Peyer's patch (tissue), 4 donors: ENCODE measurements around the gene ENPP1. TPM values are rescaled to one million over a fixed set of nuclear protein-coding genes. Genes with fewer than 3 reads are reported as not detected.
A peak's percentile ranks its signal among the peaks of the same experiment; 100 is the strongest.

Source experiments
- DNase-seq, 3 donors: peaks; one replicate each; pipeline ENCODE4 v3.0.0-alpha.2; 2017 to 2019
- H3K27ac ChIP-seq, 4 donors: fragments of 200-600 bp; sonication (generic); one replicate each; pipeline ENCODE4 v1.5.1; 2016 to 2019
- H3K27me3 ChIP-seq, 2 donors: fragments of 200-600 bp; sonication (generic); one replicate each; pipeline ENCODE4 v1.5.1; 2019
- H3K36me3 ChIP-seq, 3 donors: fragments of 200-600 bp; sonication (generic); one replicate each; pipeline ENCODE4 v1.5.1; 2016 to 2019
- H3K4me1 ChIP-seq, 4 donors: fragments of 200-600 bp; sonication (generic); one replicate each; pipeline ENCODE4 v1.5.1; 2016 to 2019
- H3K4me3 ChIP-seq, 4 donors: fragments of 200-600 bp; sonication (generic); 1 replicate in 3 of 4; 2 replicates in 1 of 4; pipeline ENCODE4 v1.5.1; 2016 to 2019; ENCODE audit warnings: mild to moderate bottlenecking in 1 of 4
- H3K9me3 ChIP-seq, 4 donors: fragments of 200-600 bp; sonication (generic); one replicate each; pipeline ENCODE4 v1.5.1; 2016 to 2019; ENCODE audit warnings: mild to moderate bottlenecking in 1 of 4
- POLR2A ChIP-seq, 2 donors: fragments of 450-650 bp; IDR thresholded peaks; one replicate each; pipeline ENCODE4 v1.5.1; 2017; ENCODE audit warnings: antibody characterized with exemption in 2 of 2, mild to moderate bottlenecking in 2 of 2, moderate library complexity in 2 of 2
- total RNA-seq, 4 donors: library from RNA; depleted of rRNA; stranded (reverse); fragments of >200 nt; gene quantifications; one replicate each; pipeline ENCODE4 v1.1.0, GENCODE V29; 2016
- TF ChIP-seq, protein P1 (sequence below), 6 experiments: fragments of 450-650 bp in 4 of 6; fragments of 200-600 bp in 2 of 6; sonication (generic) in 1 of 6; IDR thresholded peaks; one replicate each; pipeline ENCODE4 v1.5.1; 2017 to 2019; ENCODE audit warnings: antibody characterized with exemption in 6 of 6, mild to moderate bottlenecking in 3 of 6, moderate library complexity in 1 of 6

Gene ENPP1
- total RNA-seq, 4 donors from 2014 or later: 1.7 to 9.4 (median 7.1) TPM

DNA sequence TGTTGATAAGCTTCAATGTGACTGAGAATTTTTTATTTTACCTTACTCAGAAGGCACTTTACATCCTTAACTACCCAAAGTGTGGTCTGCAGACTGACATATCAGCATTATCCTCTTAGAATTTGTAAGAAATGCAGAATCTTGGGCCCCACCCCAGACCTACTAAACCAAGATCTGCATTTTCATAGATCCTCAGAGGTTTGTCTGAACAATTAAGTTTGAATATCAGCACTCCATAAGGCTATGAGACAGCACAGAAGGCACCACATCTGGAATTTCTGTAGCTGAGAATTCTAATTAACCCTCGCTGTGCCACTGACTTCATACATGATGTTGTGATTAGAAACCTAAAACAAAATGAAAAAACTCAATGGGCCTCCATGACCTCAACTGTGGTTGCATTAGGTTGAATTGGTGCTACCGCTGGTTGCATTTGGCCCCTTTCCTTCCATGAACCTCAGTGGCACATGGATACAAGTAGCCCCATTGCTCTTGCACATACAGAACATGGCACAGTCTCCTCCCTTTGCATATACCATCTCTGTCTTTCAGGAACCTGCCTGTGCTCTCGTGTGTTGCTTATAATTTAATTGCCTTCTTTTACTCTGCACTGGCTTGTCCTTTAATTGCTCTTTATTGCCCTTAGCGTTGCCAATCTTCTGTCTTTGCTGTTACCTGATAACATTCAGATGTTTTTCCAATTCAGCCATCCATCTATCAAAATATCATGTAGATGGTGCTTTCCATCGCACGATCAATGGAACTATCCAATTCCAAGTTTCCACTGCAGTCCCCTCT, 13.4 kb downstream of the ENPP1 start:
- Histone ChIP-seq H3K4me1 (no peaks in the 10 kb centered on the region), H3K27ac (peak overlapping the region in 1 of 4 donors; percentile 45), H3K27me3 (no peaks in the 10 kb centered on the region), H3K36me3 (no peaks in the 10 kb centered on the region), H3K9me3 (no peaks in the 10 kb centered on the region), H3K4me3 (no peak overlapping the region)
- DNase-seq: no peak
- TF ChIP-seq POLR2A (IDR thresholded peaks at IDR 0.05): no peak
- TF ChIP-seq, protein P1, sequence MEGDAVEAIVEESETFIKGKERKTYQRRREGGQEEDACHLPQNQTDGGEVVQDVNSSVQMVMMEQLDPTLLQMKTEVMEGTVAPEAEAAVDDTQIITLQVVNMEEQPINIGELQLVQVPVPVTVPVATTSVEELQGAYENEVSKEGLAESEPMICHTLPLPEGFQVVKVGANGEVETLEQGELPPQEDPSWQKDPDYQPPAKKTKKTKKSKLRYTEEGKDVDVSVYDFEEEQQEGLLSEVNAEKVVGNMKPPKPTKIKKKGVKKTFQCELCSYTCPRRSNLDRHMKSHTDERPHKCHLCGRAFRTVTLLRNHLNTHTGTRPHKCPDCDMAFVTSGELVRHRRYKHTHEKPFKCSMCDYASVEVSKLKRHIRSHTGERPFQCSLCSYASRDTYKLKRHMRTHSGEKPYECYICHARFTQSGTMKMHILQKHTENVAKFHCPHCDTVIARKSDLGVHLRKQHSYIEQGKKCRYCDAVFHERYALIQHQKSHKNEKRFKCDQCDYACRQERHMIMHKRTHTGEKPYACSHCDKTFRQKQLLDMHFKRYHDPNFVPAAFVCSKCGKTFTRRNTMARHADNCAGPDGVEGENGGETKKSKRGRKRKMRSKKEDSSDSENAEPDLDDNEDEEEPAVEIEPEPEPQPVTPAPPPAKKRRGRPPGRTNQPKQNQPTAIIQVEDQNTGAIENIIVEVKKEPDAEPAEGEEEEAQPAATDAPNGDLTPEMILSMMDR (IDR thresholded peaks at IDR 0.05): no peak

DNA sequence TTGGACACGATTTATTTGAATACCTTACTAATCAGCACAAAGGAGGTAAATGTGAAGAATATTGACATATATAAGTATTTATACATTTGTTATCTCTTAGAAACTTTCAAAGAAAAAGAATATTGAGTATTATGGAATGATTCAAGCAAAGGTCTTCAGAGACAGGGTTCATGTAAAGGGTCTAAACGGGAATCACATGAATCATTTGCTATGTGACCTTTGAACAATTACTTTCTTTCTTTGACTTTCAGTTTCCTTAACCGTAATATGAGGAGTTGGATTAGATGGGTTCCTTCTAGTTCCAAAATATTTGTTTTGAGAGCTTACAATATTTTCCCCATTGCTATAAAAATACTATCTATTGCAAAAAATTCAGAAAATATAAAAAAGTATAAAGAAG, 14.3 kb downstream of the ENPP1 start:
- TF ChIP-seq, protein P1 (IDR thresholded peaks at IDR 0.05): no peak
- no peak for TF ChIP-seq POLR2A (IDR thresholded peaks at IDR 0.05)
- DNase-seq: no peak
- H3K36me3 ChIP-seq: no peaks in the 10 kb centered on the region
- no peak overlapping the region for H3K4me3 ChIP-seq
- no peaks in the 10 kb centered on the region for H3K27me3 ChIP-seq
- H3K4me1 ChIP-seq: no peaks in the 10 kb centered on the region
- no peaks in the 10 kb centered on the region for H3K9me3 ChIP-seq
- peak overlapping the region in 1 of 4 donors; percentile 45 for H3K27ac ChIP-seq

DNA sequence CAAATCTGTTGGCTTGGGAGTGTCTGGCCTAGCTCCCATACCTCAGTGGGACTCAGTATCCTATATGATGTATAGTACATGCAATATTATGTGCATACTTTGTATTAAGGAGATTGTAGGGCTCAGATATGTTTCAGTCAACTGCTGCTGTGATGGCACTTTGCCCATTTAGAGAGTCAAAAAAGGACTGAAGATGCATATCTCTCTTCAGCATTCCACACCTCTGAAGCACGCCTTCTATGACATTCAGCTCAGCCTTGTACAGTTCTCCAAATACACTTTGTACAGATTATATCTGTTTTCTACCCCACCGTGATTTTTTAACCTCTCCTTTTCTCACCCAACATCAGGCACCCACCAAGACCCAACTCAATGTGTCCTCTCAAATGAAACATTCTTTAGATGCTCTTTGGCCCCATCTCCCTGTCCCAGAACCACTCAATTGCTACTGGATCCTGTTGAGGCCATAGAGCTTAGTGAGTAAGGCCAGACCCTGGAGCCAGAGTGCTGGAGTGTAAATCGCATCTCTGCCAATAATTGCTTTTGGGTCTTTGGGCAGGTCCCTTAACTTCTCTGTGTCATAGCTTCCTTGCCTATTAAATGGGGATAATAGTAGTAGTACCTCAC, 15.6 kb downstream of the ENPP1 start:
- no peak overlapping the region for H3K4me3 ChIP-seq
- no peaks in the 10 kb centered on the region for H3K36me3 ChIP-seq
- no peak overlapping the region for H3K27ac ChIP-seq
- no peaks in the 10 kb centered on the region for H3K27me3 ChIP-seq
- no peak for TF ChIP-seq POLR2A (IDR thresholded peaks at IDR 0.05)
- TF ChIP-seq, protein P1 (IDR thresholded peaks at IDR 0.05): no peak
- DNase-seq: no peak
- no peaks in the 10 kb centered on the region for H3K4me1 ChIP-seq
- H3K9me3 ChIP-seq: no peaks in the 10 kb centered on the region

DNA sequence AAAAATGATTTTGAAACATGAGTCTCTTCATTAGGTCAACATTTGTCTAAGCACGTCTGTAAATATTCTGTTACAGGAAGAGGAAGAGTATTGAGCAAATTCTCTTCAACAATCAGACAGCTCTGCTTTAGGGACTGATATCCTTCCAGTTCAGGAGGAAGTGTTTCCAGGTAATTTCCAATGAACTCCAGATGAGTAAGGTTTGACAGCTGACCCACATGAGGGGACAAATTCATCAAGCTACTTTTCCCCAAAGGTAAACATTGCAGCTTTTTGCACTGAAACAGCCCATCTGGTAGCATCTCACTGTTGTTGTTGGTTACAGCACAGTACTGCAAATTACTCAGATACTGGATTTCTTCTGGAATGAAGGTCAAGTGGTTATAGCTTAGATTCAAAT, 18.1 kb downstream of the ENPP1 start:
- no peak for DNase-seq
- Histone ChIP-seq H3K36me3 (no peaks in the 10 kb centered on the region), H3K27me3 (no peaks in the 10 kb centered on the region), H3K4me3 (no peak overlapping the region), H3K27ac (no peak overlapping the region), H3K9me3 (no peaks in the 10 kb centered on the region), H3K4me1 (no peaks in the 10 kb centered on the region)
- TF ChIP-seq, protein P1 (IDR thresholded peaks at IDR 0.05): no peak
- TF ChIP-seq POLR2A (IDR thresholded peaks at IDR 0.05): no peak

DNA sequence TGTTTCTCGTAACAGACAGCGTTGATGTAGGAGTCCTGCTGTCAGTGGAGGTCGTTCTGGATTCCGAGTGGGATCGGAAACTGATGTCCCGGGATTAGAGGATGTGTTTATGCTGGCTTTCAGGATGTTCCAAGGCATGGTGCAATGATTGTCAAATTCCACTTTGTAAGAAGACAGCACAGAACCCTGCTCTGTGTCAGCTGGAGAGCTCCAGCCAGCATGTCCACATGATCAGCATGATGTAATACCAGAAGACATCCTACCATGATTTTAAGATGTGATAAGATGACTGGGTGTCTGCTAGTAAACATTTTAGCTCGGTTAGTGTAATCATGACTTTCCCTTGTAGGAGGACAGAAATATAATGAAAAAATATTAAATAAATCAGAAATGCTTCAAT, 20.3 kb downstream of the ENPP1 start:
- H3K4me3 ChIP-seq: no peak overlapping the region
- H3K27ac ChIP-seq: no peak overlapping the region
- H3K27me3 ChIP-seq: no peaks in the 10 kb centered on the region
- TF ChIP-seq POLR2A (IDR thresholded peaks at IDR 0.05): no peak
- TF ChIP-seq, protein P1 (IDR thresholded peaks at IDR 0.05): no peak
- no peak for DNase-seq
- no peaks in the 10 kb centered on the region for H3K4me1 ChIP-seq
- no peaks in the 10 kb centered on the region for H3K9me3 ChIP-seq
- no peaks in the 10 kb centered on the region for H3K36me3 ChIP-seq
